Pancreas (tissue), 10 donors: ENCODE results near the gene GEMIN8. TPM values are rescaled to one million over a fixed set of nuclear protein-coding genes. Genes with fewer than 3 reads are reported as not detected.

Source experiments
- ATAC-seq, 4 donors: fragments of 200-7000 bp; cut with Tn5 transposase; one replicate each; pipeline versions ENCODE4 v1.8.0 to v1.9.1; 2020; ENCODE audit warnings: mild to moderate bottlenecking in 4 of 4, moderate library complexity in 4 of 4
- DNase-seq, 6 donors: peaks; one replicate each; pipeline ENCODE4 v3.0.0-alpha.2; 2020
- FAIRE-seq: peaks from 2 replicates; lab custom pipeline; 2012; peaks lifted over from hg19 to GRCh38; lab: Jason Lieb, UNC
- H3K27ac ChIP-seq, 4 donors: fragments of 200-600 bp; sonication (generic); 1 replicate in 3 of 4; 2 replicates in 1 of 4; pipeline versions ENCODE4 v1.5.0 to v1.8.0; 2020
- H3K27me3 ChIP-seq, 4 donors: fragments of 200-600 bp; one replicate each; pipeline ENCODE4 v1.8.0; 2021
- H3K36me3 ChIP-seq, 3 donors: fragments of 200-600 bp; sonication (generic) in 1 of 3; one replicate each; pipeline versions ENCODE4 v1.5.0 to v1.8.0; 2020 to 2021
- H3K4me1 ChIP-seq, 3 donors: fragments of 200-600 bp; one replicate each; pipeline ENCODE4 v1.8.0; 2021
- H3K4me3 ChIP-seq, 4 donors: fragments of 200-600 bp; sonication (generic) in 2 of 4; one replicate each; pipeline versions ENCODE4 v1.5.0 to v1.8.0; 2020 to 2021
- H3K9me3 ChIP-seq, 4 donors: fragments of 200-600 bp; one replicate each; pipeline ENCODE4 v1.8.0; 2021
- CTCF ChIP-seq, 4 donors: fragments of 200-600 bp; sonication (generic) in 3 of 4; IDR thresholded peaks; one replicate each; pipeline versions ENCODE4 v1.5.0 to v1.8.0; 2021; ENCODE audit warnings: antibody characterized with exemption in 4 of 4
- WGBS, 2 donors: extraction: QIAGEN DNeasy Blood & Tissue Kit; methylation state at CpG; one replicate each; pipeline ENCODE4 v1.1.7; 2013; 5-methylcytosine and 5-hydroxymethylcytosine counted together
- intact Hi-C, 3 donors: fragments of 100-400 bp; cut with DNase I; formaldehyde crosslinking; loops; one replicate each; pipeline versions ENCODE4 v1.11.1 to v1.14.2; 2022
- polyA plus RNA-seq, 2 donors: library from polyadenylated mRNA; stranded (reverse); fragments of 200-250 nt; gene quantifications; one replicate each; pipeline ENCODE4 v1.2.3, GENCODE V29; 2013
- total RNA-seq, 6 donors: library from RNA; stranded (reverse); fragmentation: NEBNext Ultra II Directional in 4 of 6; extraction: Animal tissue kit (Norgen Biotek cat#: 25700) in 4 of 6; gene quantifications; one replicate each; pipeline versions ENCODE4 v1.2.1 to v1.2.4, GENCODE V29; 2021 to 2023
- donor health status: healthy with polysubstance abuse.
- donor health status: DM: no; HTN: no; CAD: no; lungs with moderate emphysema.
- donor health status: DM: no; HTN: no; CAD: no.
- donor health status: control.
- donor health status: control.
- donor health status: Bipolar disorder and iron deficiency.
- donor health status: DM: yes; HTN: yes; CAD: no.
- donor health status: DM: no; HTN: no; CAD: no.
- donor health status: DM: no; HTN: no; CAD: no.
- donor health status: DM: yes; HTN: yes; CAD: no.

GEMIN8 gene
- total and polyA plus RNA-seq, 8 donors = 8.8 to 24.4 (median 12.2) TPM

GRCh38 chrX:13985697-13986435 is 43.8 kb downstream of the GEMIN8 start:
- 92 to 93% methylated on average over 1 of the region's 1 CpG for WGBS, 2 donors
- H3K4me3 ChIP-seq = no peak overlapping the region
- H3K4me1 ChIP-seq = no peaks in the 10 kb centered on the region
- no peak for ATAC-seq
- intact Hi-C loops = no loop called here
- H3K36me3 ChIP-seq = no peaks in the 10 kb centered on the region
- H3K27ac ChIP-seq = no peak overlapping the region
- no peak for DNase-seq
- TF ChIP-seq CTCF (IDR thresholded peaks at IDR 0.05) = no peak
- no peaks in the 10 kb centered on the region for H3K27me3 ChIP-seq
- no peak for FAIRE-seq
- no peaks in the 10 kb centered on the region for H3K9me3 ChIP-seq

- H3K4me1 ChIP-seq = no peaks in the 10 kb centered on the region
- no peaks in the 10 kb centered on the region for H3K9me3 ChIP-seq
- H3K4me3 ChIP-seq = no peak overlapping the region
- no peak overlapping the region for H3K27ac ChIP-seq
- 72 to 86% methylated on average over 3 of the region's 3 CpGs for WGBS, 2 donors
- intact Hi-C loops = no loop called here
- TF ChIP-seq CTCF (IDR thresholded peaks at IDR 0.05) = no peak
- ATAC-seq = no peak
- H3K27me3 ChIP-seq = no peaks in the 10 kb centered on the region
- no peak for DNase-seq
- H3K36me3 ChIP-seq = no peaks in the 10 kb centered on the region
- FAIRE-seq = peak; percentile 34
These were observed 46.0 kb downstream of the GEMIN8 start for GRCh38 chrX:13983734-13984133.

GRCh38 chrX:13968198-13968597 is 61.5 kb downstream of the GEMIN8 start:
- no peak overlapping the region for H3K27ac ChIP-seq
- H3K9me3 ChIP-seq = no peaks in the 10 kb centered on the region
- ATAC-seq (no peak), DNase-seq (no peak), FAIRE-seq (no peak)
- no peaks in the 10 kb centered on the region for H3K27me3 ChIP-seq
- H3K4me1 ChIP-seq = no peaks in the 10 kb centered on the region
- intact Hi-C loops = no loop called here
- H3K4me3 ChIP-seq = no peak overlapping the region
- H3K36me3 ChIP-seq = no peaks in the 10 kb centered on the region
- no peak for TF ChIP-seq CTCF (IDR thresholded peaks at IDR 0.05)
- 82 to 83% methylated on average over 4 of the region's 4 CpGs for WGBS, 2 donors

GRCh38 chrX:13967636-13968035 is 62.1 kb downstream of the GEMIN8 start:
- Histone ChIP-seq H3K27me3 (no peaks in the 10 kb centered on the region), H3K27ac (no peak overlapping the region), H3K9me3 (no peaks in the 10 kb centered on the region), H3K4me3 (no peak overlapping the region), H3K36me3 (no peaks in the 10 kb centered on the region), H3K4me1 (no peaks in the 10 kb centered on the region)
- intact Hi-C loops = no loop called here
- TF ChIP-seq CTCF (IDR thresholded peaks at IDR 0.05) = no peak
- ATAC-seq = no peak
- no peak for FAIRE-seq
- DNase-seq = no peak
- 84 to 85% methylated on average over 9 of the region's 9 CpGs for WGBS, 2 donors

GRCh38 chrX:13966793-13967125 is 62.9 kb downstream of the GEMIN8 start:
- Histone ChIP-seq H3K4me3 (no peak overlapping the region), H3K27me3 (no peaks in the 10 kb centered on the region), H3K9me3 (no peaks in the 10 kb centered on the region), H3K4me1 (no peaks in the 10 kb centered on the region), H3K36me3 (no peaks in the 10 kb centered on the region), H3K27ac (no peak overlapping the region)
- ATAC-seq (no peak), FAIRE-seq (no peak), DNase-seq (no peak)
- WGBS, 2 donors = 85 to 92% methylated on average over 5 of the region's 5 CpGs
- intact Hi-C loops = no loop called here
- TF ChIP-seq CTCF (IDR thresholded peaks at IDR 0.05) = no peak
